Measurements from ENCODE around the gene SPON1. TPM values are rescaled to one million over a fixed set of nuclear protein-coding genes. Genes with fewer than 3 reads are reported as not detected.
A peak's percentile ranks its signal among the peaks of the same experiment; 100 is the strongest.

The SPON1 gene
- total RNA-seq, 2 experiments from 2014 or later: 2.1 to 2.2 TPM

DNA sequence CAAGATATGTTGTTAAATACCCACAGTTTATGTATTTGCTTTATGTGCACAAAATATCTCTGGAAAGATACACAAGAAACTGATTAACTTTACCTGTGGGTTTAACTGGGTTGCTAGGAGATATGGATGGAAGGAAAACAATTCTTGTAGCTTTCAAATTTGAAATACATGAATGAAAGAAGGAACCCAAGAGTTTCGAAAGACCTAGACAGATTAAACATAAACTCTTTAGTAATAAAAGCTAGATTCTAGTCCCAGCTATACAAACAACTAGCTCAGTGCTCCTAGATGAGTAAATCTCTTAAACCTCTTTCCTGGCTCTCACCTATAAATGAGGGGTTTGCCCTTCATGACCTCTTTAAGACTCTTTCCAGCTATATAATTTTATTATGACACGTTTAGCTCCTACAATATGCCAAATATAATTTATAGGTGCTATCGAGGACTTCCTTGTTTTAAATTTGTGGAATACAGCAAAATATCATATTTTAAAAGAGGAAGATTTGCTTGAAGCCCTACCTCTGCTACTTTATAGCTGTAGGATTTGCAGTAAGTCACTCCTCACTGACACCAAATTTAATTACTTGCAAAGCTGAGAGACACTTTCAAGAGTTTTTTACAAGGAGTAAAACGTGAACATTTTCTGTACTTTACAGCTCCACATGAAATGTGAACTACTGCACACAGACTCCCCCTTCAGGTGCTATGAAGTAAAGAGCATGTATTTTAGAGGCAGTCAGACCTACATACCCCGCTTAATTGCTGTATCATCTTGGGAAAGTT, 345.8 kb downstream of the SPON1 start:
- TF ChIP-seq, protein P1, sequence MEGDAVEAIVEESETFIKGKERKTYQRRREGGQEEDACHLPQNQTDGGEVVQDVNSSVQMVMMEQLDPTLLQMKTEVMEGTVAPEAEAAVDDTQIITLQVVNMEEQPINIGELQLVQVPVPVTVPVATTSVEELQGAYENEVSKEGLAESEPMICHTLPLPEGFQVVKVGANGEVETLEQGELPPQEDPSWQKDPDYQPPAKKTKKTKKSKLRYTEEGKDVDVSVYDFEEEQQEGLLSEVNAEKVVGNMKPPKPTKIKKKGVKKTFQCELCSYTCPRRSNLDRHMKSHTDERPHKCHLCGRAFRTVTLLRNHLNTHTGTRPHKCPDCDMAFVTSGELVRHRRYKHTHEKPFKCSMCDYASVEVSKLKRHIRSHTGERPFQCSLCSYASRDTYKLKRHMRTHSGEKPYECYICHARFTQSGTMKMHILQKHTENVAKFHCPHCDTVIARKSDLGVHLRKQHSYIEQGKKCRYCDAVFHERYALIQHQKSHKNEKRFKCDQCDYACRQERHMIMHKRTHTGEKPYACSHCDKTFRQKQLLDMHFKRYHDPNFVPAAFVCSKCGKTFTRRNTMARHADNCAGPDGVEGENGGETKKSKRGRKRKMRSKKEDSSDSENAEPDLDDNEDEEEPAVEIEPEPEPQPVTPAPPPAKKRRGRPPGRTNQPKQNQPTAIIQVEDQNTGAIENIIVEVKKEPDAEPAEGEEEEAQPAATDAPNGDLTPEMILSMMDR (IDR thresholded peaks at IDR 0.05): peak; percentile 61
- H3K4me3 Mint-ChIP-seq: no peak overlapping the region
- Histone ChIP-seq H3K9me3 (ENCODE audit: control insufficient read depth in 1 of 2, insufficient read depth in 1 of 2, low read length in 2 of 2) (no peaks in the 10 kb centered on the region), H3K4me1 (ENCODE audit: insufficient read depth, low read length) (peaks cover under 1% of the 10 kb centered on the region), H3K27me3 (ENCODE audit: control insufficient read depth in 1 of 2, insufficient read depth in 2 of 2, low read length in 2 of 2) (no peaks in the 10 kb centered on the region), H3K36me3 (ENCODE audit: insufficient read depth, low read length) (no peaks in the 10 kb centered on the region), H3K27ac (ENCODE audit: low read depth in 1 of 2, low read length in 2 of 2) (no peak overlapping the region), H3K4me3 (ENCODE audit: low read length) (no peak overlapping the region)
- peak; percentile 80 for ATAC-seq (ENCODE audit: poor library complexity)
- H3K36me3 Mint-ChIP-seq (ENCODE audit: low read depth): no peaks in the 10 kb centered on the region
- DNase-seq: peak in 3 of 14 experiments; percentile 41 to 58 (median 54)
- intact Hi-C loops (cut with DNase I, micrococcal nuclease): loop anchor here (5.0 to 10.0 kb wide), 2 partner anchors 49 to 896 kb away; partner anchors contain the start of gene RRAS2 (in 1 of the 2)
- CTCF ChIA-PET: interaction anchor here (0.5 to 1.2 kb wide), 8 partner anchors 12 to 150 kb away, joined by 3 to 5 read pairs (median 3); no protein-coding TSS in a partner anchor
- peaks cover 8% of the 10 kb centered on the region for H3K4me1 Mint-ChIP-seq (ENCODE audit: low read depth)
- H3K27me3 Mint-ChIP-seq: no peaks in the 10 kb centered on the region
- POLR2A ChIA-PET: interaction anchor here (0.6 to 1.3 kb wide), 3 partner anchors 10 to 148 kb away, joined by 3 to 8 read pairs (median 3); no protein-coding TSS in a partner anchor
- H3K27ac Mint-ChIP-seq: no peak overlapping the region
- no peaks in the 10 kb centered on the region for H3K9me3 Mint-ChIP-seq

DNA sequence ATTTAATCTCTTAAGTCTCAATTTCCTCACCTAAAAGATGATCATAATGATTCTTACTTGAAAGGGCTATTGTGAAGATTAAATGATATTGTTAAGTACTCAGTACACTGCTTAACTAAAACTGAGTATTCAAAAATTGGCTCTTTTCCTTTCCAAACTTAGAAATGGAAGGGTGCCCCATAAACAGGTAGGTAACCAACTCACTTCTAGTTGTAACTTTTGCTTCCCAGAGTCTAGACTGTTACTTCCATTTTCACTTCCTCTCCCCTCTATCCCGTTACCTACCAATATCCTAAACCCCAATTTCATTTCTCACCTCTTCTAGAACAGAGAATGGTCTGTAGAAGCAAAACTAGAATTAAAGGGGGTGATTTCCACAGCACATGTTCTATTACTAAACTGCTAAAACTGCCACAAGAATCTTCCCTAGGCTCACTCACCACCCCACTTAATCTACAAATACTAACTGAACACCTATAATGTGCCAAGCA, 346.4 kb downstream of the SPON1 start:
- DNase-seq (no peak), ATAC-seq (ENCODE audit: poor library complexity) (peak; percentile 19)
- no peak overlapping the region for H3K4me3 Mint-ChIP-seq
- intact Hi-C loops (cut with DNase I, micrococcal nuclease): loop anchor here (5.0 to 10.0 kb wide), 2 partner anchors 48 to 896 kb away; partner anchors contain the start of gene RRAS2 (in 1 of the 2)
- no peak overlapping the region for H3K27ac ChIP-seq (ENCODE audit: low read depth in 1 of 2, low read length in 2 of 2)
- H3K36me3 Mint-ChIP-seq (ENCODE audit: low read depth): no peaks in the 10 kb centered on the region
- no peaks in the 10 kb centered on the region for H3K9me3 ChIP-seq (ENCODE audit: control insufficient read depth in 1 of 2, insufficient read depth in 1 of 2, low read length in 2 of 2)
- H3K27me3 Mint-ChIP-seq: no peaks in the 10 kb centered on the region
- no peaks in the 10 kb centered on the region for H3K36me3 ChIP-seq (ENCODE audit: insufficient read depth, low read length)
- H3K4me3 ChIP-seq (ENCODE audit: low read length): no peak overlapping the region
- H3K4me1 ChIP-seq (ENCODE audit: insufficient read depth, low read length): peaks cover 4% of the 10 kb centered on the region
- H3K4me1 Mint-ChIP-seq (ENCODE audit: low read depth): peaks cover 14% of the 10 kb centered on the region
- no peaks in the 10 kb centered on the region for H3K9me3 Mint-ChIP-seq
- no peaks in the 10 kb centered on the region for H3K27me3 ChIP-seq (ENCODE audit: control insufficient read depth in 1 of 2, insufficient read depth in 2 of 2, low read length in 2 of 2)
- POLR2A ChIA-PET: interaction anchor here (1.0 to 1.3 kb wide), 2 partner anchors 10 to 11 kb away, joined by 3 to 8 read pairs; no protein-coding TSS in a partner anchor
- TF ChIP-seq, protein P1 (IDR thresholded peaks at IDR 0.05): peak; percentile 5
- CTCF ChIA-PET: interaction anchor here (0.7 to 1.2 kb wide), 4 partner anchors 18 to 146 kb away, joined by 3 to 5 read pairs (median 4); no protein-coding TSS in a partner anchor
- no peak overlapping the region for H3K27ac Mint-ChIP-seq

DNA sequence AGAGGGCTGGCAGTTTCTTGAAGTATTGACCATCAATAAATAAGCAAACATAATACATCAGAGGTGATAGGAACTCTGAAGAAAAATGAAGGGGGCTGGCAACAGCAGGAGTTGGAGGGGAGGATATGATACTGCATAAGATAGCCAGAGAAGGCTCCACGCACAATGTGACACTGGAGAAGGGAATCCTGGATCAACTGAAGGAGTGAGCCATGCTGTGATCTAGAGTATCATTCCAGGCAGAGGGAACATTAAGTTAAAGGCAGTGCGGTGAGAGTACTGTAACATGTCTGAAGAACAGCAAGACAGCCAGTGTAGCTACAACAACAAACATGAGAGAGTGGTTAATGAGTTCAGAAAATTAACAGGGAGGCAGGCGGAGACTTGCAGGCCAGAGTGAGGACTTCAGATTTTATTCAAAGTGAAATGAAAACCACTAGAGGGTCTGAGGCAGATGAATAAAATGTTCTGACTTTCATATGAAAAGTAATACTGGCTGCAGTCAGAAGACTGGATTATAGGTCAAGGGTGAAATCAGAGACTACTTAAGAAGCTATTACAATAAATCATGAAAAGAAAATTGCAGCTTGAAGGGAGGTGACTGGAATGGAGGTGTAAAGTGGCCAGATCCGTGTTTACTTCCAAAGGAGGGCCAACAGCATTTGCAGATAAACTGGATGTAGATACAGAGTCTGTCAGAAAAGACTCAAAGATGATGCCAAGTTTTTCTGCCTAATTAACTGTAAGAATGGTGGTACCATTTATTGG, 347.1 kb downstream of the SPON1 start:
- intact Hi-C loops (cut with DNase I, micrococcal nuclease): loop anchor here (5.0 to 10.0 kb wide), 2 partner anchors 48 to 895 kb away; partner anchors contain the start of gene RRAS2 (in 1 of the 2)
- H3K4me3 Mint-ChIP-seq: no peak overlapping the region
- ATAC-seq (ENCODE audit: poor library complexity): no peak

More for the DNA sequence above, 347.1 kb downstream of the SPON1 start:
- Mint-ChIP-seq H3K9me3 (no peaks in the 10 kb centered on the region), H3K27me3 (no peaks in the 10 kb centered on the region), H3K27ac (no peak overlapping the region), H3K4me1 (ENCODE audit: low read depth) (peaks cover 17% of the 10 kb centered on the region), H3K36me3 (ENCODE audit: low read depth) (no peaks in the 10 kb centered on the region)
- Histone ChIP-seq H3K27ac (ENCODE audit: low read depth in 1 of 2, low read length in 2 of 2) (no peak overlapping the region), H3K9me3 (ENCODE audit: control insufficient read depth in 1 of 2, insufficient read depth in 1 of 2, low read length in 2 of 2) (no peaks in the 10 kb centered on the region), H3K4me3 (ENCODE audit: low read length) (no peak overlapping the region), H3K36me3 (ENCODE audit: insufficient read depth, low read length) (no peaks in the 10 kb centered on the region), H3K27me3 (ENCODE audit: control insufficient read depth in 1 of 2, insufficient read depth in 2 of 2, low read length in 2 of 2) (no peaks in the 10 kb centered on the region), H3K4me1 (ENCODE audit: insufficient read depth, low read length) (peaks cover 4% of the 10 kb centered on the region)
- DNase-seq: no peak
- TF ChIP-seq, protein P1 (IDR thresholded peaks at IDR 0.05): no peak
- CTCF ChIA-PET: interaction anchor here (1.2 kb wide), 1 partner anchor 68 kb away, joined by 3 read pairs; no protein-coding TSS in a partner anchor
- POLR2A ChIA-PET: no interaction called here
